HepG2 (cell line): ENCODE measurements around the gene LYZL1. TPM values are rescaled to one million over a fixed set of nuclear protein-coding genes. Genes with fewer than 3 reads are reported as not detected.

Source experiments
- DDIT3 ChIP-seq: sonication (generic); formaldehyde crosslinking; IDR thresholded peaks from 2 replicates; pipeline ENCODE4 v1.4.0; 2020; ENCODE audit warnings: mild to moderate bottlenecking, missing genetic modification reagents
- E2F5 ChIP-seq: sonication (generic); formaldehyde crosslinking; conservative IDR thresholded peaks from 2 replicates; pipeline ENCODE4 v1.4.0; 2020; ENCODE audit warnings: missing genetic modification reagents
- EHMT2 ChIP-seq: fragments of 200-600 bp; sonication (generic); IDR thresholded peaks from 2 replicates; pipeline ENCODE4 v1.7.0; 2017; ENCODE audit warnings: antibody characterized with exemption, low read depth, low read length, borderline replicate concordance
- HBP1 ChIP-seq: IDR thresholded peaks from 2 replicates; pipeline ENCODE4 v1.6.1; 2016; ENCODE audit warnings: low read depth, control low read depth
- HIC2 ChIP-seq: sonication (generic); formaldehyde crosslinking; IDR thresholded peaks from 2 replicates; pipeline ENCODE4 v1.9.0; 2022; ENCODE audit warnings: low read depth, missing genetic modification reagents
- IKZF1 ChIP-seq: fragments of 450-650 bp; IDR thresholded peaks from 2 replicates; pipeline ENCODE4 v1.7.1; 2016
- ISX ChIP-seq: sonication (generic); formaldehyde crosslinking; conservative IDR thresholded peaks from 2 replicates; pipeline ENCODE4 v1.5.0; 2020; ENCODE audit warnings: missing genetic modification reagents
- KDM4B ChIP-seq: sonication (generic); formaldehyde crosslinking; IDR thresholded peaks from 2 replicates; pipeline ENCODE4 v1.4.0; 2020; ENCODE audit warnings: missing genetic modification reagents
- KLF9 ChIP-seq: IDR thresholded peaks from 2 replicates; pipeline ENCODE4 v1.6.1; 2016; ENCODE audit warnings: low read depth
- NFKB2 ChIP-seq: sonication (generic); formaldehyde crosslinking; IDR thresholded peaks from 2 replicates; pipeline ENCODE4 v1.4.0; 2020; ENCODE audit warnings: missing genetic modification reagents, borderline replicate concordance
- PITX1 ChIP-seq: sonication (generic); formaldehyde crosslinking; IDR thresholded peaks from 2 replicates; pipeline ENCODE4 v1.5.1; 2020; ENCODE audit warnings: mild to moderate bottlenecking, missing genetic modification reagents
- RBAK ChIP-seq: sonication (generic); formaldehyde crosslinking; IDR thresholded peaks from 2 replicates; pipeline ENCODE4 v1.5.1; 2020; ENCODE audit warnings: mild to moderate bottlenecking, missing genetic modification reagents
- SUZ12 ChIP-seq: fragments of 150-350 bp; IDR thresholded peaks from 2 replicates; pipeline ENCODE4 v1.6.1; 2014; ENCODE audit warnings: low read depth, low read length
- ZBTB34 ChIP-seq: sonication (generic); formaldehyde crosslinking; IDR thresholded peaks from 2 replicates; pipeline ENCODE4 v1.8.0; 2022; ENCODE audit warnings: mild to moderate bottlenecking, missing genetic modification reagents
- ZFP36L2 ChIP-seq: sonication (generic); formaldehyde crosslinking; IDR thresholded peaks from 2 replicates; pipeline ENCODE4 v1.4.0; 2020; ENCODE audit warnings: missing genetic modification reagents
- ZNF230 ChIP-seq: sonication (generic); formaldehyde crosslinking; IDR thresholded peaks from 2 replicates; pipeline ENCODE4 v1.4.0; 2020; ENCODE audit warnings: mild to moderate bottlenecking, missing genetic modification reagents
- ZNF232 ChIP-seq: sonication (generic); formaldehyde crosslinking; IDR thresholded peaks from 2 replicates; pipeline ENCODE4 v1.4.0; 2020; ENCODE audit warnings: missing genetic modification reagents, borderline replicate concordance
- ZNF281 ChIP-seq: sonication (generic); formaldehyde crosslinking; IDR thresholded peaks from 2 replicates; pipeline ENCODE4 v1.4.0; 2020; ENCODE audit warnings: missing genetic modification reagents, borderline replicate concordance
- ZNF580 ChIP-seq: IDR thresholded peaks from 2 replicates; pipeline ENCODE4 v1.6.1; 2016; ENCODE audit warnings: low read depth, borderline replicate concordance
- ZNF772 ChIP-seq: sonication (generic); formaldehyde crosslinking; IDR thresholded peaks from 2 replicates; pipeline ENCODE4 v1.5.0; 2020; ENCODE audit warnings: mild to moderate bottlenecking, missing genetic modification reagents
- ZSCAN25 ChIP-seq: sonication (generic); formaldehyde crosslinking; IDR thresholded peaks from 2 replicates; pipeline ENCODE4 v1.8.0; 2022; ENCODE audit warnings: mild to moderate bottlenecking, missing genetic modification reagents
- polyA plus RNA-seq, 8 experiments: library from polyadenylated mRNA; depleted of rRNA in 3 of 8; stranded (reverse) in 7 of 8; unstranded in 1 of 8; fragments of >200 nt; fragmentation: Illumina TruSeq in 4 of 8; extraction: Trizol in 4 of 8; gene quantifications; 2 replicates each; pipeline versions ENCODE4 v1.2.1 to v1.2.3, GENCODE V29; 2011 to 2016; ENCODE audit warnings: low read depth in 4 of 8, missing spikeins in 1 of 8, mixed read lengths in 1 of 8; ENCODE audit not compliant: insufficient read depth in 1 of 8
- total RNA-seq, 5 experiments: library from RNA; depleted of rRNA; stranded (reverse); fragments of >200 nt; fragmentation: Illumina TruSeq; extraction: Trizol; gene quantifications; 2 replicates each; pipeline ENCODE4 v1.2.3, GENCODE V29; 2016; ENCODE audit warnings: low read depth in 1 of 5

Gene LYZL1
- total and polyA plus RNA-seq, 2 of the 13 experiments (the other 11 are each of a cell fraction or from before 2014, with no cell fraction given): not detected

- TF ChIP-seq ZNF772 (CRISPR knock-in tag): no peak; the same call in 1 of the 2 replicates
- TF ChIP-seq ZNF580 (CRISPR knock-in tag): no peak
- no peak for TF ChIP-seq IKZF1
- TF ChIP-seq E2F5: no peak
- TF ChIP-seq ZNF281 (CRISPR knock-in tag): peak; percentile 60; the same call in 1 of the 2 replicates
- no peak for TF ChIP-seq ZBTB34
- TF ChIP-seq ISX (CRISPR knock-in tag): no peak
- no peak for TF ChIP-seq ZNF232 (CRISPR knock-in tag)
- no peak for TF ChIP-seq ZNF230
- no peak for TF ChIP-seq HBP1
- TF ChIP-seq NFKB2 (CRISPR knock-in tag): no peak
- TF ChIP-seq SUZ12: no peak
- TF ChIP-seq ZFP36L2 (CRISPR knock-in tag): no peak
- no peak for TF ChIP-seq DDIT3 (CRISPR knock-in tag)
- TF ChIP-seq EHMT2: peak; percentile 38; the same call in 1 of the 2 replicates
- no peak for TF ChIP-seq HIC2 (CRISPR knock-in tag)
- TF ChIP-seq RBAK (CRISPR knock-in tag): no peak
- 0 out of 2 replicates have a peak, but pooled peaks have one; percentile 59 for TF ChIP-seq KDM4B
- TF ChIP-seq ZSCAN25: 0 out of 2 replicates have a peak, but pooled peaks have one; percentile 43
- no peak for TF ChIP-seq KLF9
- TF ChIP-seq PITX1 (CRISPR knock-in tag): no peak
Measured at GRCh38 chr10:29326886-29327745, 38.2 kb downstream of the LYZL1 start (continued).
